ENCODE data around the gene SPATS2L.

SPATS2L gene

DNA sequence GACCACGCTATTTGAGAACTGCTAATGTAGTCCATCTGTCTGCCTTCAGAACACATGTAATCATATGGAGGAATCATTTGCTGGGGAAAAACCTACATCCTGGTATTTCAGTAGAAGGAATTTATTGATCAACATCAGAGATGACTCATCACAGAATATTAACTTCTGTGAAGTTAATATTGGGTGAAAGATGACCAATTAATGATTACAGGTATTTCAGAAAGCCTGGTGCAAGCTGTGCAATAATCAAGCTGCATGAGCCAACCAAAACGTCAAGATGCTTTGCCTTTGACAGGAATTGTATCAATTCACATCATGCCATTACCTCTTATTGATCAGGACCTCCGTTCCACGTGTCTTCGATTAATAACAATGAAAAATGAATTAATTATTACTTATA, 9.4 kb upstream of the SPATS2L start:
- no peak for DNase-seq

DNA sequence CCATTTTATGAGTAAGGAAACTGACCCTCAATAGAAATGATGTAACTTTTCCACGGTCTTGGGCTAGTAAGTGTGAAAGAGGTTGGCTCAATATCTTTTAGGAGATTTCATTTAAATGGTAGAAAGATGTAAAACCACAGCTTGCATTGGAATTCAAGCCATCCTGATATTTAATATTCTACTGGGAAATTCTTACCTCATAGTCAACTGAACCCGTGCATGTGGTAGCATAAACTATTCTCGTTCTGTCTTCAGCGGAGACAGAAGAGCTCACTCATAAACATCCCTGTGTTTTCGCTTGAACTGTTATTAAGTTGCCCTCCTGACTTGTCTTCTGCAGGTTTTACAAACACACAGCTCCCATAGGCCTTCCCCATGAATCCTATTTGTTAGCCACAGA, 8.5 kb upstream of the SPATS2L start:
- no peak for DNase-seq

DNA sequence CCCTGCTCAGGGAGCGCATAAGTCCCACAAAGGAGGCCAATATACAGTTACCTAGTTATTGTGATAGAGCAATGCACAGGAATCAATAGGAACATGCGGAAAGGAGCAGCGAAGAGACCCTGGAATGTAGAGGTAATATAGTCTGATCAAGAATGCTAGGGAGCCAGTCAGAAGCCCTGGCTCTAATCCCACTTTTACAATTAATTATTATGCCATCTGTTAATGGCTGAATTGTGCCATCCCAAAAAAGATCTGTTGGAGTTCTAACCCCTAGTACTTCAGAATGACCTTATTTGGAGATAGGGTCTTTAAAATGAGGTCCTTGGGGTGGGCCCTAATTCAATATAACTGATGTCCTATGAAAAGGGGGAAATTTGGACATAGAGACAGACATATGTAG, 7.7 kb upstream of the SPATS2L start:
- no peak for DNase-seq

DNA sequence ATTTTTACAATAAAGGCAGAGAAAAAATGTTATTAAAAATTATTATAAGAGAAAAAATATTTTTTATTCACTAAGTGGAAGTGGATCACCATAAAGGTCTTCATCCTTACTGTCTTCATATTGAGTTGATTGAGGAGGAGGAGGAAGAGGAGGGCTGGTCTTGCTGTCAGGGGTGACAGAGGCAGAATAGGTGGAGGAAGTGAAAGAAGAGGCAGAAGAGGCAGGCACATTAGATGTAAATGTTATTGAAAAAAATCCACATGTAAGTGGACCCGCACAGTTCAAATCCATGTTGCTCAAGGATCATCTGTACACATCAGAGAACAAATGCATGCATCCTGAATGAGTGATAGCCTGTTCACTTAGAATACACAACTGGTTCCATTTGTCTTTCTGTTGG, 6.4 kb upstream of the SPATS2L start:
- DNase-seq: no peak

DNA sequence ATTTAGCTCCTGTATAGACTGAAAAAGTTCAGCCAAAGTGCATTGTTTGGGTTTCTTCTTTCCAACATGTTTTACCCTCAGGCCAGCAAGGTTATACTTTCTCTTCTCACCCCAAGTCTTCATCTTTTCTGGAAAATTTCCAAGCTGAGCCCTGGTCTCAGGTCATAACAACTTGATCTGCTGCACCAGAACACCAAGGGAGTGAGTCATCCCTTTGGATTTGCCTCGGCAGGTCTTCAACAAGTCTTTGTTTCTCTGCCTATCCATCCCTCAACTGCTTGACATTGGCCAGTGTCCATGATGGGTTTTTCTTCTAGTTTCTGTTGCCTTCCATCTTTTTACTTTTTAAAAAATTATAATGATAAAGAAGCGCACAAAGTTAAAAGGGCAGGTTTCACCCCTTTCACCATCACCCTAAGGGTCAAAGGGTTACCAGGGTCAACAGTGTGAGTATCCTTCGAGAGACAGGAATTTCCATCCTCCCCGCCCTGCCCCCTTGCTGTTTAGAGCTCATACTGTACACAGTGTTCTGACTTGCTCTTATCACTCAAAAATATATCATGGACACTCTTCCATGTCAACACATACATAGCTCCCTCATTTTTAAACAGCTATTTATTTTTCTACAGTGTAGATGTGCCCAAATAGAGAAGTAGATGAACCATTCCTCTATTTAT, 5.7 kb upstream of the SPATS2L start:
- DNase-seq: no peak

DNA sequence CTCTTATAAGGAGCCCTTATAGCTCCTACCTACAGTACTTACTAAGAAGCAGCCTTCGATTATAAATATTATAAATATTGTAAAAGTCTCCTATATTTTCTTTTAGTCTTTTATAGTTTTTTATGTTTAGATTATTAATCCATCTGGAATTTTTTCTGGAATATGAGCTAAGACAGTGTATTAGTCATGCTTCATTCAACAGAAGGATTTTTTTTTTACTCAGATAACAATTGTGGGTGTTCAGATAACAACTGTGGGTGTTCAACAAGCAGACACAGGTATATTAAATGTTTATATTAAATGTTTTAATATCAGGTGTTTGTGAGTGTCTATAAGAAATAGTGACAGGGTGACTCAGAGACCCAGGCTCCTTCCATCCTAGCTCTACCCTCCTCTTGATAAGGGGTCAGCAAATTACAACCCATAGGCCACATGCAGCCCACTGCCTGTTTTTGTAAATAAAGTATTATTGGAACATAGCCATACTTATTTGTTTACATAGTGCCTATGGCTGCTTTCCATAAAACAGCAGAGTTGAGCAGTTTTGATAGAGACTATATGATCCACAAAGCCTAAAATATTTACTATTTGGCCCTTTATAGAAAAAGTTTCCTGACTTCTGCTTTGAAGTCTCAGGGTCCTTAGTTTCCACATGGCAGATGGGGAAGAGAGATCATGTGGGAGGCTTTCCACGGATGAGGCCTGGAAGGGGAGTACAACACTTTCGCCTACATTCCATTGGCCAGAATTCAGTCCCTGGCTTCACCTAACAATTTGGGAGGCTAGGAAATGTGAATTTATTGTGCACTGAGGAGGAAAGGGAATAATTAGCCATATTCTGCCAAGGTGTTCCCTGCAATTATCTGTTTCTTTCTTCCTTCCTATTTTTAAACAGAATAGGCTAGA, 4.3 kb upstream of the SPATS2L start:
- DNase-seq: no peak

DNA sequence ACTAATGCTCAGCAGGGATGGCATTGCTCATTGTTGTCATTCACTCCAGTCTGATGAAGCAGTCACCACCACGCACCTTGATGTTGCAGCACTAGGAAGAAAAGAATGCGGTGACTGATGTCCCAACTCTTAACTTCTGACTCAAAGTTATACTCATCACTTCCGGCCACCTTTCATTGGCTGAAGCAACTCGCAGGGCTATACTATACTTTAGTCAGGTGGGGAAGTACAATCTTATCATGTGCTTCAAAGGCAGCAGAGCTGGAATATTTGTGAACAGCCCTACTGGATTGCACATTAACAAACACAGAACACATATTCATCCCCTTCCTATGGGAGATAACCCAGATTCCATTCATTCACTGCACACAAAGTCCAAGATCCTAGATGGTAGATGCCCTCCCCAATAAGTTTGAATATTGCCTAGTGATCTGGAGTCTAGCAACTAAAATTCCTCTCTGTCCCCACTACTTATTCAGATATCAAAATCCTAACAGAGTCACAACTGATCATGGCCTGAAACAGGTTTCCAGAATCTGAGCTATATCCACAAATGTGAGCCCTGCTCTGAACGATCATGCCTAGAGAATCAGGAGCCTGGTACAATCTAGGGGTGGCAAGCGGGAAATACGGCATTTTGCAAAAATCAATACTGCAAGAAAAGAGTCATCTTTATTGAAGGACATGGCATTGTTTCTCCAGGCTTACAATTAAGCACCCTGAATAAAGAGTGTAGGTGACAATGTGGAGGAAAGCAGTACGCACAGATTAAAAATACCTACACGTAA, 3.4 kb upstream of the SPATS2L start:
- no peak for DNase-seq

DNA sequence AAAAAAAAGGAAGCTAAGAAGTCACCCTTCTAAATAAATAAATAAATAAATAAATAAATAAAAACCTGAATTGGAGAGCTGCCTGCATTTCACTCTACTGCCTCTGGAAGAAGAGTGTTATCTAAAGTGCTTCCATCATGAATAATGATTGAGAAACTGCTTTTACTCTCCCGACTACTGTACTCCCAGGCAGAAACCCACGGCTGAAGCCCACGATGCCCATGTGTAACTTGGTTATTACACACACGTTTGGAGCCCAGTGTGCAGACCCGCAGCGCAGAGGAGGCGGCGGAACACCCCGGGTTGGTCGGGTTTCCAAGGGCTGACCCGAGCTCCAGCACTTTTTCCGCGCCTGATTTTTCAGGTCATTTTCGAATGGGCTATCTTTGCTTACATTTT, 697 bp upstream of the SPATS2L start:
- no peak for DNase-seq

DNA sequence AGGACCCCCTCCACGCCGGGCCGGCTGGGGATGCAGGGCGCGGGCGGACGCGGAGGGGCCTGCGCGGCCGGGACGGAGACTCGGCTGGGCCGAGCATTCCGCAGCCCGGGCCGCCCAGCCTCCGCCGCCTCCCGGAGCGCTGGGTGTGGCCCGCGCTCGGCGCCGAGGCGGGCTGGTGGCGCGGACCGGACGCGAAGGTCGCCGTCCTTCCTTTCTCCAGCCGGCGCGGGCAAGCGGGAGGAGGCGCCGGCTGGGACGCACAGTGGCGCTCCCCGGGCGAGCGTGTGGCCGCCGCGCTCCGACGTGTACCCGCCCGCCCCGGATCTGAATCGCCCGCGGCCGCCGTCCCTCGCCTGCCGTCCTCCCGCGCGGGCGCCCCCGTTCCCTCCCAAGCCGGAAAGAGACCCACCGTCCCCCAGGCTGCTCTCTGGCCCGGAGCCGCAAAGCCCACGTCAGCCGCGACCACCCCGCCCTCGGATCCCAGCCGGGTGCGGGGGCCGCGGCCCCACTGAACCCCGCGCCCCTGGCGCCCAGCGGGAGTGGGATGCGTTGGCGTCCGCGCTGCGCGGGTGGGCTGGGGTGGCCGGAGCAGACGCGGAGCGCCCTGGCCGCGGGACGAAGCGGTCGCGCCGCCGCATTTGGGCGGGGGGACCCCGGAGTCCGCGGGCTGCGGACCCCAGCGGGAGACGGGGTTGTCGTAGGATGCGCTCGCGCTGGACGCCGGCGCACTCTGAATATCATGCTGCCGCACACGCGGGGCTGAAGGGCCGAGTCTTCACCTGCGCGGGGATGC, 634 bp downstream of the SPATS2L start:
- DNase-seq: no peak

DNA sequence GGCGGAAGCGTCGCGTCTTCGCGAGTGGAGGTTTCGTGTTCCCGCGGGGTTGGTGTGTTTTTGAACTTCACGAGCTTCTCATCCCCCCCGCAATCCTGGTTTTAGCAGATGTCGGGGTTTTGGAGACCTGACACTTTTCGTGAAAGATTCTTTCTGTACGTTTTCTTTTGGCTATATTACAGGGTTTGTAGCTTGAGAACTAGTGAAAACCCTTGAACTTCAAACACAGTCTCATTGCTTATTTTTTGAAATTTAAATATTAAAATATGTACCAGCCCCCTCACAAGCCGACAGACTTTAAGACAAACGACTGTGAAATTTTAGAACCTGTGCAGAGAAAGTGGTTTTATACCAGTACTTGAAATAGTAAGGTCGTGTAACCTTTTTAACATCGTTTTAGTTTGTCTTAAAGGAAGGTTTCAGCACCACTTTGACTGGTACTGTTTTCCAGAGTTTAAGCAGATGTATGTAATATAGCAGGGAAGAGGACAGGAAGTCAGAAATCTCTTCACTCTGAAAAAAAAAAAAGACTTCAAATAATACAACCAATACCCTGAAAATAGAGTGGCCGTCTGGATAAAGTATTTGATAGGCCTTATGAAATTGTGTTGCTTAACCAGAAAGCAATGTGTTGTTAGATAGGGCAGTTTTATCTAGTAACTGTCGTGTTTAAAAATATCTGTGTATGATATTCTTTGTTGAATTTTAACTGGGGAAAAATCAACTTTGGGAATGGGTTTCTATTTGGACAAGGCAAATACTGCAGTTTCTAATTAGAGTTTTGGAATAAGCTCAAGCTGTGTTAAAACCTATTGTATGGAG, 1.4 kb downstream of the SPATS2L start:
- no peak for DNase-seq

DNA sequence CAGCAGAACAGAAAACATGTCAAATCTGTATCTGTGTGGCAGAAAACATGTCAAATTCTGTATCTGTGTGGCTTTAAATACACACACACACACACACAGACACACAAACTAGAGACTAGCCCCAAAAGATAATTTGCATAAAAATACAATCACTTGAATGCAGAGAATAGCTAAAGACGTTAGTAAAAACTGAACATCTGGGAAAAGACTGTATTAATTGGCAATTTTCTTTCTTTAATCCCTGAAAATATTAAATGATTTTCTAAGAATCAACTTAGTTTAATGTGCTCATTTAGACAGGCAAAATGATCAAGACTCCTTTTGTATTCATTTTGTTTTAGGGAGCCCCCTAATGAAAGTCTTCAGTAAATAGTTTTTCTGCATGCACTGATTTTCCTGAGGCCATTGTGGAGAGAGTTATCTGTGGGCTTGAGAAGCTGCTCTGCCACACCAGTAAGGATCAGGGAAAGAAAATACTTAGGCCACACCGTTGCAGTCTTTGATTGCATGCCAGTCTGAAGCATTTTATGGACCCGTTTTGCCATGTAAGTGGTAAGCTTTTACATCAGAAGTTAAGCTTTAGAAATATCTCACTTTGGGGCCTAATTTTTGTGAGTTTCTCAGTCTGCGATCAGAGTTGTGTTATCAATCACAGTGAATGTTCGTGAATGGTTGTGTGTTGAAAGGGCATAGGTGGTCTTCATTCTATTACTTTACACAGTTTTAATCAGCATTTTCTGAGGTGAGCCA, 2.2 kb downstream of the SPATS2L start:
- no peak for DNase-seq

DNA sequence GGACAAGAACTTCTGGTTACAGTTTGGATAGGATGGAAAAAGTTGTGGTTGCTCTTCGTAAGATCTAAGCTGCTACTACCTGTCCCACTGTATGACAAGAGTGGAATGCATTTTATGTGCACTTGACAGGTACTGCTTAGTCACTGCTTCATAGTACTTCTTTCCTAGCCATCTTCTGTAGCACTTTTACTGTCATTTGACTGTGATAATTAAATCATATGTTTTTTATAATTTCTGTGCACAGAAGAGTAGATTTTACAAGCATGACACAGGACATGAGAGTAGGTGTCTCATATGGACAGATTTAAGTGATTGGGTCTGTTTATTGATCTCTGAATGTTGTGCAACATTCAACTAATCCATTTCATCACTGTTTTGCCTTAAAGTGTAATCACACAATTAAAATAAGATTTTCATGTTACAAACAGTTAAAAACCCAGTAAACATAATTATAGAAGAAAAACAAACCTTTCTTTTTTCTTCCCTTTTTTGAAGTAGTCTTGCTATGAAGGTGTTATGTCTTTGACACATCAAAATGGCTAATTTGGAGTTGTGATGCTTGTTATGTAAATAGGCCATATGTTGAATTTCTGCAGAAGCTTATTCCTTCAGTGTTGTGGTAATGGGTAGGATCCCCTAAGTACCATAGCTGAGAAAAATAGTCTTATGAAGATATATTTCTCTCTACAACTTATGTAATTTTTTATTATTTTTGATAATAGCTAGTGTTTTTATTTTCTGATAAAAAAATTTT, 3.0 kb downstream of the SPATS2L start:
- no peak for DNase-seq

DNA sequence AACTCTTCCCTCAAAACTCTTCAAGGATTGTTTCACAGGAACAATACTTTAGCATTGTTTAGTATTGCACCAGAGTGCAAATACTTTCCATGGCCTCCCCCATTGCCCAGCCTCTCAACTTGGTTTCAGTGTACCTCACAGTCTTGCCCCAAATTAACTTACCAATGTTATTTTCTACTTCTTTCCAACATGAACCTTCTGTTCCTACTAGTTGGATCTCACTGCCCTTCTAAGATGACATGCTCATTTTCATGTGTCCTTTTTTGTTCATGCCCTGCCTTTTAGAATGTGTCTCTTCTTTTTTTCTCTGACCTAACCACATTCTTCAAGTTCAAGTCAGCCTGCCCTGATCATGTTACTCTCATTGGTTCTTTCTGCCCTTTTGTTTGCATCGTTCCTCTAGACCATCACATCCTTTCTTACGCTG, 4.1 kb downstream of the SPATS2L start:
- DNase-seq: no peak

DNA sequence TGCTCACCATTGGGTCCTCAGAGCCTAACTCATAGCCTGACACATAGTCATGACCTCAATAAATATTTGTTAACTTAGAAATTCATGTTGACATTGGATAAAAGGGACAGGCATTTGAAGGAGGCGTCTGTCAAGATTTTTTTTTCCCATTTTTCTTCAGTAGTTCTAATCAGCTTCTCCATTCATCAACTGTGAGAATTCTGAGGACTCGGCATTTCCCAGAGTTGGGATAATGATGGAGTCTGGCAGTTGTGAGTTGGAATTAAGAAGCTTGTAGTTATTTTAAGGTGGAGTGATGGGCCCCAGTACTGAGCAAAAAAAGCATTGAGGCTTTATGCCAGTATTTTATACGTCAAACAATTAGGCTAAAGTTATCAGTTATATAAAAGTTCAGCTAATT, 4.6 kb downstream of the SPATS2L start:
- DNase-seq: no peak

DNA sequence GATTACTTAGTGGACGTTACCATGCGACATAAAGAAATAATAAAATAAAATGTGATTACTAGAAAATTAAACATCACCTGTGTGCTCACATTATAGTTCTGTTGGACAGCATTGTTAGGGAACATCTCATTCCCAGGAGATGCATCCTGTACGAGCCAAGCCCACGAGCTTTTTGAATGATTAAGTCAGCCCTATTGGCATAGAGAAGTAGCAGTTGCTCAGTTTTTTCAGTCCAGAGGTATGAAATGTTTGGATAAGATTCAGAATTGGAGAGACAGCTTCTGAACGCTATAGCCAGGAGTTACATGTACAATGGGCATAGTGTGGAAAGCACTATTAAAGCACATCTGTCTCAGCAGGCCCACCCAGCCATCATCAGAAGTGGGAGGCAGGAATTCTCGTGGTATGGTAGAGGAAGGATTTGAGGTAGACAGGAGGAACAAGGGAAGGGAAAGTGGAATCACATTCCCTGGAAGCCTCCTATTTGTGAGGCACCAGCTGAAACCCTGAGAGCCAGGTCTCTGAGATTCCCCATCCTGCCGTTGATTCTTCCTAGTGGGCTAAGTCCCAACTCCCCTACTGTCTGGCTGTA, 8.6 kb downstream of the SPATS2L start:
- DNase-seq: no peak

DNA sequence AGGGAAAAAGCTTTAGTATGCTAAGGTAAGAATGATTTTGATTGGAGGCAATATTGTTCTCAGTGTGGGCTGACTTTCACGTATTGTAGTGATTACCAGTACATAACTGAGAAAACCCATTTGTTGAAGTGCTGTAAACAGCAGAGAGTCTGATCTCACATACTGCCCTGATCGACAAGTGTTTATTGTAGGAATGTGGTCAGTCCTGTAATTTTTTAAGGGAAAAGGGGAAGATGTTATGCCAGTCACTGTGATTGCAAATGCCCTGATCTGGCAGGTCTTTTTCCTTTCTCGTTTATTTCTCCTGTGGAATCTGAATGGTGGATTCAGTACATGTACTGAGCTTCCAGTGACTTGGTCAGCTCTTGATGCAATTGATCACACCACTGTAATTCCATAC, 11.5 kb downstream of the SPATS2L start:
- DNase-seq: no peak

DNA sequence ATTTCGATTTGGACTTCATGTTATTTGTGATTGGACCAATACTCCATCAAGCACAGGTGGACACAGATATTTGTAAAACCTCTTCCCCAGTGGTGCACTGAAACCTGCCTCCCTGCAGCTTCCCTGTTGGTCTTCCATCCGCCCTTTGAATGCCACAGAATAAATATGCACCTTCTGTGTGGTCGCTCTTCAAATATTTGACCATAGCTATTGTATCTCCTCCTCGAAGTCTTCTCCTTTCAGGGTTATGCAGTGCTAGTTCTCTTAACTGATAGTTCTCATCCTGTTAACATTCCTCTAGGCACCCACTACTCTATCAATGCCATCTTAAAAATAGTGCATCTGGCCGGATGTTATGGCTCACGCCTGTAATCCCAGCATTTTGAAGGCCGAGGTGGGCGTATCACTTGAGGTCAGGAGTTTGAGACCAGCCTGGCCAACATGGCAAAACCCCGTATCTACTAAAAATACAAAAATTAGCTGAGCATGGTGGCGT, 12.5 kb downstream of the SPATS2L start:
- DNase-seq: no peak

DNA sequence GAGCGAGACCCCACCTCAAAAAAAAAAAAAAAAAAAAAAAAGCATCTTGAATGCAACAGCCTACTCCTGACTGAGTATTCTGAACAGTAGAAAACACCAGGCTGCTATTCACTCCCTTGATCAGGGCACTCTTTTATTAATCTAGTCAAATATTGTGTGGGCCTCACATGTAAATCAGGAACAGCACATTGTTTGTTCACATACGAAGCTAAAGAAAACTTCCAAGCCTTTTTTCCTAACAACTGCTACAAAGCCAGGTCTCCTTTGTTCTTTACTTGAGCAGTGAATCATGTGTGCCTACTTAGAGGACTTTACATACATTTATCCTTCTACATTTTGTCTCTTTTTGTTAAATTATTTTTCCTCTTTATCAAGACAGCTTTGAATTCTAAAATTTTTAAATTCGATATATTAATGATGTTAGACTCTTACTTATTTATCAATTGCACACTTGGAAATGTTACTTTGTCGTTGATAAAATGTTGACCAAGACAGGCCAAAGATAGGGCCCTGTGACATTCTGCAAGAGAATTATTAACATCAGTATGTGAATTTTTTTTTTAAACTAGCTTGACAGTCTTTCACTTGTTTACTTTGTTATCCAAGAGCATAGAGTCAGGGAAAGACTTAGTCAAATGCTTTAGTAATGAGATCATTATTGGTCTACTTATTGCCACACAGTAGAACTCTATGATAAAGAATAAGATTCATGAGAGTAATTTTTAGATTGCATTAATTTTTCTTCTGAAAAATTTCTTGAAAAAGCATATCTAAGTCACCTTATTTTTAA, 13.2 kb downstream of the SPATS2L start:
- no peak for DNase-seq

DNA sequence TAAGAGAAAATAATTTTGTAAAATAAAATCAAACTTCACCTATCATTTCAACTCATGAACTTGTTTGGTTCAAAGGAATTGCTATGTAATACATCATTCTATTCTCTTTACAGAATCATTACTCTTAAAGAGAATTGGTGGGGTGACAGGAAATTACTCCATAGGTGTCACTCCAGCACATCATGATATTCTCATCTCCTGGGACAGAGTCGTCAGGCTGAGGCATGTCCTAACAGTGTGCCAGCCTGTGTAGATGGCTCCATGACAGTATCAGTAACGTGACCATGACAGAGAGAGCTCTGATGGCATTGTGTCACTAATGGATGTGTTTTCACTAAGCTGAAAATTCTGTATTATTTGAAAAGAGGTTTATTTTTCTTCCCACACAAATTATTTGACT, 13.9 kb downstream of the SPATS2L start:
- no peak for DNase-seq
